DND-41 (cell line): ENCODE data around the gene TBRG1.

Experiments
- EZH2 ChIP-seq: IDR thresholded peaks from 3 replicates; pipeline ENCODE4 v1.6.1; 2012; ENCODE audit warnings: borderline replicate concordance, low read depth, mild to moderate bottlenecking, moderate library complexity, low read length, inconsistent platforms; ENCODE audit not compliant: severe bottlenecking
- TF ChIP-seq, protein P1 (sequence below): IDR thresholded peaks from 2 replicates; pipeline ENCODE4 v1.5.1; 2012; ENCODE audit warnings: borderline replicate concordance, low read length, moderate library complexity, mild to moderate bottlenecking; ENCODE audit not compliant: poor library complexity, severe bottlenecking; ENCODE audit errors: extremely low read depth

- TF ChIP-seq, protein P1, sequence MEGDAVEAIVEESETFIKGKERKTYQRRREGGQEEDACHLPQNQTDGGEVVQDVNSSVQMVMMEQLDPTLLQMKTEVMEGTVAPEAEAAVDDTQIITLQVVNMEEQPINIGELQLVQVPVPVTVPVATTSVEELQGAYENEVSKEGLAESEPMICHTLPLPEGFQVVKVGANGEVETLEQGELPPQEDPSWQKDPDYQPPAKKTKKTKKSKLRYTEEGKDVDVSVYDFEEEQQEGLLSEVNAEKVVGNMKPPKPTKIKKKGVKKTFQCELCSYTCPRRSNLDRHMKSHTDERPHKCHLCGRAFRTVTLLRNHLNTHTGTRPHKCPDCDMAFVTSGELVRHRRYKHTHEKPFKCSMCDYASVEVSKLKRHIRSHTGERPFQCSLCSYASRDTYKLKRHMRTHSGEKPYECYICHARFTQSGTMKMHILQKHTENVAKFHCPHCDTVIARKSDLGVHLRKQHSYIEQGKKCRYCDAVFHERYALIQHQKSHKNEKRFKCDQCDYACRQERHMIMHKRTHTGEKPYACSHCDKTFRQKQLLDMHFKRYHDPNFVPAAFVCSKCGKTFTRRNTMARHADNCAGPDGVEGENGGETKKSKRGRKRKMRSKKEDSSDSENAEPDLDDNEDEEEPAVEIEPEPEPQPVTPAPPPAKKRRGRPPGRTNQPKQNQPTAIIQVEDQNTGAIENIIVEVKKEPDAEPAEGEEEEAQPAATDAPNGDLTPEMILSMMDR: no peak
- TF ChIP-seq EZH2: no peak
Observed at GRCh38 chr11:124581817-124582216, 40.8 kb upstream of the TBRG1 start.
